GM12891 (cell line): ENCODE results near the gene RIMBP2.

Experiments used
- DNase-seq: peaks from one replicate; pipeline ENCODE4 v3.0.0; 2011; ENCODE audit warnings: low spot score; ENCODE audit not compliant: insufficient read length
- FAIRE-seq: peaks from 2 replicates; lab custom pipeline; 2011; peaks lifted over from hg19 to GRCh38; lab: Jason Lieb, UNC
- PAX5 ChIP-seq: IDR thresholded peaks from 2 replicates; pipeline ENCODE4 v1.6.1; 2011; ENCODE audit warnings: low read length, moderate library complexity, mild to moderate bottlenecking; ENCODE audit not compliant: insufficient read depth, severe bottlenecking
- POLR2A ChIP-seq: IDR thresholded peaks from 2 replicates; pipeline ENCODE4 v1.6.1; 2011; ENCODE audit warnings: low read depth, low read length, control low read depth
- POLR2AphosphoS5 ChIP-seq: IDR thresholded peaks from 2 replicates; pipeline ENCODE4 v1.6.1; 2011; ENCODE audit warnings: low read depth, low read length, control low read depth
- POU2F2 ChIP-seq: IDR thresholded peaks from 2 replicates; pipeline ENCODE4 v1.6.1; 2011; ENCODE audit warnings: low read depth, mild to moderate bottlenecking, control low read depth, low read length, moderate library complexity
- SPI1 ChIP-seq: IDR thresholded peaks from 2 replicates; pipeline ENCODE4 v1.6.1; 2011; ENCODE audit warnings: low read depth, low read length, control low read depth
- TAF1 ChIP-seq: IDR thresholded peaks from 2 replicates; pipeline ENCODE4 v1.6.1; 2011; ENCODE audit warnings: low read depth, low read length, control low read depth

RIMBP2 gene

DNA sequence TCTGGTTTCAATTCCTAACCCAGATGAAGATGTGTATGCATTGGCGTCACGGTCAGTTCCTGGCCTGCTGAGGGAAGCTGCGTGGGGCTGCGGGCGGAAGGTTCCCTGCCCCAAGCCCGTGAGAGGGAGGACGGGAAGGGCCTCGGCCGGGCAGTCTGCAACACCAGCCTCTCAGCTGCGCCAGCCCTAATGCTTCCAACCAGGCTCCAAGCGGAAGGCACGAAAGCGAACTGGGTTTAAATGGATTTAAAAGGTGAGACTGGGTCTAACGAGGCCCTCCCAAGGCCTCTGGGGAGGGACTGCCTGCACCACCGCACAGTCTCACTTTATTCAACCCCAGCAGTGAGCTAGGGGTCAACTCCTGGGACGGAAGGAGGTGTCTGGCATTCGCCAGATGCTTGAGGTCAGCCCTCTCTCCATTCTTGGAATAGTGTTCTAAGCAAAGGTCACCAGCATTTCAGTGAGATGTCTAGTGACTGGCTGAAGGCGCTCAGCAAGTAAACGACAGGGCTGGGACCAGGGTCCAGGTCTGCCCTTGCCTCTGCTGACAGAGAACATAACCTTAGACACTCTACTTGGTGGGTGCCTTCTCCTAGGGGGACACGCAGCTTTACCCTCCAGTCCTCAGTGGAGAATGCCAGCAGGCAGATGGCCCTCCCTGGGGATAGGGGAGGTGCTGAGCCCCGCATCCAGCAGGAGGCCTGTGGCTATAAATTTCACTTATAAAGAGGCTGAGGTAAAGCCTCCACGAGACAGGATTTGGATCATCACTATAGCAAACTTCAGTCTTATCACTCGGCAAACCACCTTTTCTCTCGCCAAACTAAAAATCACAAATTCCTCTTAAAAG, 286.2 kb downstream of the RIMBP2 start:
- FAIRE-seq: no peak
- DNase-seq: no peak
- no peak for TF ChIP-seq TAF1
- TF ChIP-seq POU2F2: no peak
- no peak for TF ChIP-seq POLR2A
- no peak for TF ChIP-seq POLR2AphosphoS5
- TF ChIP-seq SPI1: no peak
- TF ChIP-seq PAX5: no peak

DNA sequence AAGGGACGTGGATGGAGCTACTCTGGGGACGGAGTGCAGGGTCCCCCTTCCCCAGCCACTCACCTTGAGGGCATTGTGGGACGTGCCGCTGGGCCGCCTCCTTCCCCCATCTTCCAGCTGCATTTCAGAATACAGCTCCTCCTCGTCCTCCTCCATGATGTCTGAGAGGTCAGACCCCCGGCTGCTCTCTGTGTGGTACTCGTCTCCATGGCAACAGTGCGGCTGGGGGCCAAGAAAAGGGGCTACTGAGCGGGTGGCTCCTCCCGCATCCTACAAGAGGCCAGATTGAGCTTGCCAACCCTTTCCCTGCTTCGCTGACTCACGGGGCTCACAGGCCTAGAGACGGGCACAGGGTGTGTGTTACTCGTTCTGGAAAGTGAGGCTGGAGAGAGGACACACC, 288.0 kb downstream of the RIMBP2 start:
- FAIRE-seq (no peak), DNase-seq (no peak)
- TF ChIP-seq PAX5 (no peak), POLR2A (no peak), TAF1 (no peak), SPI1 (no peak), POLR2AphosphoS5 (no peak), POU2F2 (no peak)

GRCh38 chr12:130427381-130427887, 288.7 kb downstream of the RIMBP2 start:
- no peak for TF ChIP-seq POU2F2
- no peak for TF ChIP-seq PAX5
- TF ChIP-seq SPI1: no peak
- no peak for TF ChIP-seq TAF1
- TF ChIP-seq POLR2A: no peak
- FAIRE-seq (no peak), DNase-seq (no peak)

DNA sequence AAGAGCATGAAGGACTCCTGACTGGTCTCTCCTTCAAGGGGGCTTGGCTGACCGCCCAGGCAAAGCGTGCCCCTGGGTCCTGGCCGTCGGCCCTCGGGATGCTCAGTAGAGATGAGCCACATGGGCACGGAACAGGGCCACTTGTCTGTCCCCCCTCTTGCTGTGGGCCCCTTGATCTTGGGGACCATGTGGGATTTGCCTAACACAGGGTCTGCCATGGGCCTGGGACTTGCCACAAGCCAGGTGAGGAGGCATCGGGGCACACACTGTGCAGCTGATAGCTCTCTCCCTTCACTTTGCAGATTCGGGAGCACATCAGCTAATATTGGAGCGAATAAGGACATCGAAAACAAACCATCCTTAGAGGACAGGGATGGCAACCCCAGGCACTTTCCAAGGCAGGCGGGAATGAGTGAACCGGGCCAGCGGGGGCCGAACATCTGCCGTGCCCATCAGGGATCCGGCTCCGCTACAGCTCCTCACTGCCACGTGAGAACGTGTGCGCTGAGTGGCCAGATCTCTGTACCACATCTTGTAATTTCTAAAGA, 290.3 kb downstream of the RIMBP2 start:
- FAIRE-seq: no peak
- TF ChIP-seq POLR2AphosphoS5 (no peak), SPI1 (no peak), TAF1 (no peak), POU2F2 (no peak), PAX5 (no peak), POLR2A (no peak)
- no peak for DNase-seq

GRCh38 chr12:130424858-130425697, 291.0 kb downstream of the RIMBP2 start:
- no peak for FAIRE-seq
- TF ChIP-seq POLR2A (no peak), POU2F2 (no peak), PAX5 (no peak), TAF1 (no peak), POLR2AphosphoS5 (no peak), SPI1 (no peak)
- DNase-seq: no peak

DNA sequence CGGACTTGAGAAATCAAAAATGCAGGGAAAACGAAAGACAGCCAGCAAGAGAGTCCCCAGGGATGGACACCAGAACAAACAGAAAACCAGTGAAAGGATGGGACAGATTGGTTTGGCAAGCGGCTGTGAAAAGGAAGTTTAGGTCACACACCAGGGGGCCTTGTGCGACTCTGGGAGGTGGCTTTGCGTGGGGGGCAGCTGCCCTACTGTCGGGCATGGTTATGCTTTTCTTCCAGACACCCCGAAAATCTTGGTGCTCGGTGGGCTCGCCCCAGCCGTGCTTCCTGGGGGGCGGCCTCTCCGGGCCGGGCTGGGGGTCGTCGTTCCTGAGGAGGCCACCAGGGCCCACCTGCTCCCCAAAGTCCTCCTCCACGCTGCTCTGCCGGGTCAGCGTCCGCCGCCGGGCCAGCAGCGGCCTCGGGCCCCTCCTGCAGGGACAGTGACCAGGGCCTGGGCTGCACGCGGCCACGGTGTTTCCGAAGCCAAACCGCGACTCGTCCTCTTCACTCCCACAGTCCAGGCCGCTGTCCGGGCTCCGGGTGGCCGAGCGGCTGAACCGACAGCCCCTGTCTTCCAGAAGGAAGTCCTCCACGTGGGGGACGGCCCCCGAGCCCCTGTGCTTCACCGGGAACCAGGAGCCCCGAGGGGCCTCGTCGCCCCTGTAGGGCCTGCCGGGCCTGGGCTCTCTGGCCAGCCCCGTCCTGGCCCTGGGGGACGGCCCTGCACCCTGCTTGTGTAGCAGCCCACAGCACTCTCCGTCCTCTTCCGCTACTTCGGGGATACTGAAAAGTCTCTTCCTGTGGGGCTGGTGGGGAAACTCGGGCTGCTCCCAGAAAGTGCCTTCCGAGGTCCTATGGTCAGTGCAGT, 291.9 kb downstream of the RIMBP2 start:
- no peak for FAIRE-seq
- no peak for DNase-seq
- TF ChIP-seq POLR2AphosphoS5: no peak
- TF ChIP-seq PAX5: no peak

DNA sequence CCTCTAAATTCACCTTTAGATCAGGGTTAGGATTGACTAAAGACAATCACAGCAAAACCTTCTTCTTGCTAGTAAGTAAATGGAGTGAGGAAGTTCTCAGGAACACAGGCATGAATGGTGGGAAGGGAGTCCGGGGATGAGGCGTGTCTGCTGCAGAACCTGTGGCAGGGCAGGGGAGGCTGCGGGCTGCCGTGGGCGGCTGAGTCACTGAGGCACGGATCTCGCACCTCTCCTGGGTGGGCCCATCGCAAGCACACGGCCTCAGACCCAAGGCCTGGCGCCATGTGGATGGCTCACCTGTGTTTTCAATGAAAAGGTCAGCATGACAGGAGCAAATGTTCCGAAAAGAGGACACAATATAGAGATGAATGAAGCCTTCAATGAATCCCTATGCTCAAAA, 293.0 kb downstream of the RIMBP2 start:
- TF ChIP-seq POLR2AphosphoS5: no peak
- TF ChIP-seq TAF1: no peak
- no peak for TF ChIP-seq PAX5
- TF ChIP-seq POLR2A: no peak
- TF ChIP-seq SPI1: no peak
- no peak for TF ChIP-seq POU2F2
- FAIRE-seq (no peak), DNase-seq (no peak)

- FAIRE-seq (no peak), DNase-seq (no peak)
- TF ChIP-seq TAF1 (no peak), POU2F2 (no peak), PAX5 (no peak), POLR2A (no peak), SPI1 (no peak), POLR2AphosphoS5 (no peak)
Observed at GRCh38 chr12:130422676-130423075, 293.4 kb downstream of the RIMBP2 start.
